ENCODE results near the gene GNRHR. TPM values are rescaled to one million over a fixed set of nuclear protein-coding genes. Genes with fewer than 3 reads are reported as not detected.
"Not testable (repeated sequence)": the region's sequence is repeated elsewhere in the genome, so short reads cannot be mapped to it uniquely, and the experiment has no call there.

The GNRHR gene
- total RNA-seq, 1 donor from 2014 or later, result not detected

GRCh38 chr4:67712650-67713528 lies 41.3 kb downstream of the GNRHR start:
- Mint-ChIP-seq H3K4me3 (ENCODE audit: unreplicated experiment) (no peak overlapping the region), H3K36me3 (ENCODE audit: low read depth, unreplicated experiment) (peaks cover 11% of the 10 kb centered on the region), H3K9me3 (ENCODE audit: unreplicated experiment) (no peaks in the 10 kb centered on the region), H3K4me1 (ENCODE audit: unreplicated experiment) (peaks cover 9% of the 10 kb centered on the region), H3K27ac (ENCODE audit: unreplicated experiment) (peak overlapping the region; percentile 48), H3K27me3 (ENCODE audit: unreplicated experiment) (peaks cover 5% of the 10 kb centered on the region)
- TF ChIP-seq CTCF (IDR thresholded peaks at IDR 0.05; ENCODE audit: unreplicated experiment), result no peak
- no peak for DNase-seq (ENCODE audit: low spot score)

- DNase-seq (ENCODE audit: low spot score), result no peak
- no peaks in the 10 kb centered on the region for H3K9me3 Mint-ChIP-seq (ENCODE audit: unreplicated experiment)
- peaks cover 9% of the 10 kb centered on the region for H3K4me1 Mint-ChIP-seq (ENCODE audit: unreplicated experiment)
- peaks cover 11% of the 10 kb centered on the region for H3K36me3 Mint-ChIP-seq (ENCODE audit: low read depth, unreplicated experiment)
- H3K27me3 Mint-ChIP-seq (ENCODE audit: unreplicated experiment), result peaks cover 5% of the 10 kb centered on the region
- no peak for TF ChIP-seq CTCF (IDR thresholded peaks at IDR 0.05; ENCODE audit: unreplicated experiment)
- H3K4me3 Mint-ChIP-seq (ENCODE audit: unreplicated experiment), result no peak overlapping the region
- no peak overlapping the region for H3K27ac Mint-ChIP-seq (ENCODE audit: unreplicated experiment)
Measured at GRCh38 chr4:67712000-67712625, 42.1 kb downstream of the GNRHR start.

DNA sequence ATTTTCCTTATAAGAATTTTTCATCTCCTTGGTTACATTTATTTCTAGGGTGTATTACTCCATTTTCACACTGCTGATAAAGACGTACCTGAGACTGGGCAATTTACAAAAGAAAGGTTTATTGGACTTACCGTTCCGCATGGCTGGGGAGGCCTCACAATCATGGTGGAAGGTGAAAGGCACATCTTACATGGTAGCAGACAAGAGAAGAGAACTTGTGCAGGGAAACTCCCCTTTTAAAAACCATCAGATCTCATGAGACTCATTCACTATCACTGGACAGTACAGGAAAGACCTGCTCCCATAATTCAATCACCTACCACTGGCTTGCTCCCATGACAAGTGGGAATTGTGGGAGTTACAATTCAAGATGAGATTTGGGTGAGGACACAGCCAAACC lies 47.5 kb downstream of the GNRHR start:
- DNase-seq (ENCODE audit: low spot score); H3K27ac Mint-ChIP-seq (ENCODE audit: unreplicated experiment); H3K4me3 Mint-ChIP-seq (ENCODE audit: unreplicated experiment); H3K9me3 Mint-ChIP-seq (ENCODE audit: unreplicated experiment); H3K36me3 Mint-ChIP-seq (ENCODE audit: low read depth, unreplicated experiment); H3K27me3 Mint-ChIP-seq (ENCODE audit: unreplicated experiment); H3K4me1 Mint-ChIP-seq (ENCODE audit: unreplicated experiment): not testable (repeated sequence)

- DNase-seq (ENCODE audit: low spot score), result no peak
- TF ChIP-seq CTCF (IDR thresholded peaks at IDR 0.05; ENCODE audit: unreplicated experiment), result no peak
- Mint-ChIP-seq H3K4me1 (ENCODE audit: unreplicated experiment) (peaks cover 4% of the 10 kb centered on the region), H3K9me3 (ENCODE audit: unreplicated experiment) (no peaks in the 10 kb centered on the region), H3K36me3 (ENCODE audit: low read depth, unreplicated experiment) (peaks cover 4% of the 10 kb centered on the region), H3K27ac (ENCODE audit: unreplicated experiment) (no peak overlapping the region), H3K4me3 (ENCODE audit: unreplicated experiment) (no peak overlapping the region), H3K27me3 (ENCODE audit: unreplicated experiment) (no peaks in the 10 kb centered on the region)
Measured at GRCh38 chr4:67704843-67705242, 49.3 kb downstream of the GNRHR start.

DNA sequence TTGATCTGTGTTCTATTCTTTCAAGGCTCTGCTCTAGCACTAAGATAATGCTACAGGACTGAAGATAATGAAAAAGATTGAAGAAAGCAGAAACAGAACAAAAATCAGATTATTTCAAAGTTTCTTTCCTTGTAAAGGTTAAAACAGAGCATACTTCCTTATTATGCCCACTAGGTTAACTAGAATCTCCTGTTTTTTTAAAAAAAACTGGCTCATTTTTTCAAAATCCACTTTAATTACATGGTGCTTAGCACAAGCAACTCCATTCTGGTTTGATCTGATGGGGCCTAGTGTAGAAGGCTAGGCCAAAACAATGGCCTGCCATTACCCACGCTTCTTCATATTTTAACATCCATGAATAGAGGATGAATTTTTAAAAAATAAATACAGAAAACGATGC lies 52.0 kb downstream of the GNRHR start:
- Mint-ChIP-seq H3K27me3 (ENCODE audit: unreplicated experiment) (no peaks in the 10 kb centered on the region), H3K4me1 (ENCODE audit: unreplicated experiment) (peaks cover 16% of the 10 kb centered on the region), H3K9me3 (ENCODE audit: unreplicated experiment) (no peaks in the 10 kb centered on the region), H3K27ac (ENCODE audit: unreplicated experiment) (peak overlapping the region; percentile 33), H3K4me3 (ENCODE audit: unreplicated experiment) (no peak overlapping the region), H3K36me3 (ENCODE audit: low read depth, unreplicated experiment) (peaks cover 4% of the 10 kb centered on the region)
- DNase-seq (ENCODE audit: low spot score), result no peak
- TF ChIP-seq CTCF (IDR thresholded peaks at IDR 0.05; ENCODE audit: unreplicated experiment), result no peak

All from endothelial cell (in vitro differentiated cells).